ENCODE data around the gene OSBPL8. TPM values are rescaled to one million over a fixed set of nuclear protein-coding genes. Genes with fewer than 3 reads are reported as not detected.

The OSBPL8 gene
- total RNA-seq, 1 donor from 2014 or later: 28.3 TPM

- ATAC-seq (no peak), DNase-seq (no peak)
- intact Hi-C loops (cut with micrococcal nuclease): no loop called here
Measured at GRCh38 chr12:76446090-76446489, 113.5 kb downstream of the OSBPL8 start.

- intact Hi-C loops (cut with micrococcal nuclease): no loop called here
- ATAC-seq: no peak
- no peak for DNase-seq
Measured at GRCh38 chr12:76445462-76445861, 114.1 kb downstream of the OSBPL8 start.

- DNase-seq (no peak), ATAC-seq (no peak)
- intact Hi-C loops (cut with micrococcal nuclease): no loop called here
Measured at GRCh38 chr12:76444408-76444984, 115.1 kb downstream of the OSBPL8 start.

GRCh38 chr12:76441016-76441415 lies 118.6 kb downstream of the OSBPL8 start:
- no peak for ATAC-seq

GRCh38 chr12:76432733-76433132 lies 126.8 kb downstream of the OSBPL8 start:
- intact Hi-C loops (cut with micrococcal nuclease): no loop called here
- ATAC-seq (no peak), DNase-seq (no peak)

More at GRCh38 chr12:76441016-76441415, 118.6 kb downstream of the OSBPL8 start:
- DNase-seq: no peak
- intact Hi-C loops (cut with micrococcal nuclease): no loop called here

- intact Hi-C loops (cut with micrococcal nuclease): no loop called here
- ATAC-seq: no peak
- no peak for DNase-seq
Measured at GRCh38 chr12:76428117-76428516, 131.5 kb downstream of the OSBPL8 start.

GRCh38 chr12:76426160-76426559 lies 133.4 kb downstream of the OSBPL8 start:
- no peak for ATAC-seq
- DNase-seq: no peak
- intact Hi-C loops (cut with micrococcal nuclease): no loop called here

GRCh38 chr12:76424941-76425340 lies 134.6 kb downstream of the OSBPL8 start:
- ATAC-seq: no peak
- no peak for DNase-seq
- intact Hi-C loops (cut with micrococcal nuclease): no loop called here

GRCh38 chr12:76422543-76423438 lies 136.8 kb downstream of the OSBPL8 start:
- DNase-seq: no peak
- intact Hi-C loops (cut with micrococcal nuclease): no loop called here
- no peak for ATAC-seq

- DNase-seq: no peak
- intact Hi-C loops (cut with micrococcal nuclease): no loop called here
- no peak for ATAC-seq
Measured at GRCh38 chr12:76422154-76422542, 137.4 kb downstream of the OSBPL8 start.

- no peak for ATAC-seq
- intact Hi-C loops (cut with micrococcal nuclease): no loop called here
Measured at GRCh38 chr12:76421046-76421445, 138.5 kb downstream of the OSBPL8 start.

GRCh38 chr12:76420222-76420621 lies 139.3 kb downstream of the OSBPL8 start:
- DNase-seq: no peak
- no peak for ATAC-seq
- intact Hi-C loops (cut with micrococcal nuclease): no loop called here

More at GRCh38 chr12:76421046-76421445, 138.5 kb downstream of the OSBPL8 start:
- DNase-seq: no peak

GRCh38 chr12:76417116-76417515 lies 142.5 kb downstream of the OSBPL8 start:
- ATAC-seq: no peak

GRCh38 chr12:76413121-76413520 lies 146.4 kb downstream of the OSBPL8 start:
- no peak for ATAC-seq

More at GRCh38 chr12:76417116-76417515, 142.5 kb downstream of the OSBPL8 start:
- intact Hi-C loops (cut with micrococcal nuclease): no loop called here
- no peak for DNase-seq

GRCh38 chr12:76410781-76411180 lies 148.8 kb downstream of the OSBPL8 start:
- intact Hi-C loops (cut with micrococcal nuclease): no loop called here
- ATAC-seq (no peak), DNase-seq (no peak)

More at GRCh38 chr12:76413121-76413520, 146.4 kb downstream of the OSBPL8 start:
- intact Hi-C loops (cut with micrococcal nuclease): no loop called here
- no peak for DNase-seq

GRCh38 chr12:76410371-76410770 lies 149.2 kb downstream of the OSBPL8 start:
- no peak for ATAC-seq
- intact Hi-C loops (cut with micrococcal nuclease): no loop called here
- DNase-seq: no peak

GRCh38 chr12:76409074-76409473 lies 150.5 kb downstream of the OSBPL8 start:
- intact Hi-C loops (cut with micrococcal nuclease): no loop called here
- DNase-seq (no peak), ATAC-seq (no peak)

- no peak for ATAC-seq
- intact Hi-C loops (cut with micrococcal nuclease): no loop called here
- DNase-seq: no peak
Measured at GRCh38 chr12:76407710-76408109, 151.9 kb downstream of the OSBPL8 start.

GRCh38 chr12:76402259-76402658 lies 157.3 kb downstream of the OSBPL8 start:
- no peak for ATAC-seq
- DNase-seq: no peak
- intact Hi-C loops (cut with micrococcal nuclease): no loop called here

- ATAC-seq (no peak), DNase-seq (no peak)
- intact Hi-C loops (cut with micrococcal nuclease): no loop called here
Measured at GRCh38 chr12:76400136-76400535, 159.4 kb downstream of the OSBPL8 start.

GRCh38 chr12:76399040-76399439 lies 160.5 kb downstream of the OSBPL8 start:
- no peak for ATAC-seq
- DNase-seq: no peak
- intact Hi-C loops (cut with micrococcal nuclease): no loop called here
